HepG2 (cell line): ENCODE measurements around the gene LHX5. TPM values are rescaled to one million over a fixed set of nuclear protein-coding genes. Genes with fewer than 3 reads are reported as not detected.

Experiments
- BCL6 ChIP-seq: IDR thresholded peaks from 2 replicates; pipeline ENCODE4 v1.6.1; 2016; ENCODE audit warnings: missing genetic modification reagents, missing compliant biosample characterization
- FIP1L1 ChIP-seq: fragments of 200-400 bp; formaldehyde crosslinking; IDR thresholded peaks from 2 replicates; pipeline ENCODE4 v1.6.1; 2018; ENCODE audit warnings: low read depth, mild to moderate bottlenecking, low read length, moderate library complexity, borderline replicate concordance; ENCODE audit not compliant: insufficient read depth
- GATAD2A ChIP-seq: IDR thresholded peaks from 2 replicates; pipeline ENCODE4 v1.6.1; 2016
- HES4 ChIP-seq: sonication (generic); formaldehyde crosslinking; IDR thresholded peaks from 2 replicates; pipeline ENCODE4 v1.9.0; 2021; ENCODE audit warnings: mild to moderate bottlenecking, missing genetic modification reagents, borderline replicate concordance
- ISL2 ChIP-seq: sonication (generic); formaldehyde crosslinking; IDR thresholded peaks from 2 replicates; pipeline ENCODE4 v1.5.0; 2020; ENCODE audit warnings: missing genetic modification reagents
- KAT8 ChIP-seq: IDR thresholded peaks from 2 replicates; pipeline ENCODE4 v1.6.1; 2016; ENCODE audit warnings: missing genetic modification reagents, missing compliant biosample characterization
- MTF1 ChIP-seq: sonication (generic); formaldehyde crosslinking; IDR thresholded peaks from 2 replicates; pipeline ENCODE4 v1.5.0; 2020; ENCODE audit warnings: missing genetic modification reagents
- NR2F2 ChIP-seq: IDR thresholded peaks from 2 replicates; pipeline ENCODE4 v1.6.1; 2012; ENCODE audit warnings: low read depth, inconsistent platforms, borderline replicate concordance
- PHF21A ChIP-seq: sonication (generic); formaldehyde crosslinking; IDR thresholded peaks from 2 replicates; pipeline ENCODE4 v1.5.0; 2020; ENCODE audit warnings: mild to moderate bottlenecking, missing genetic modification reagents
- PITX1 ChIP-seq: sonication (generic); formaldehyde crosslinking; IDR thresholded peaks from 2 replicates; pipeline ENCODE4 v1.5.1; 2020; ENCODE audit warnings: mild to moderate bottlenecking, missing genetic modification reagents
- RAD21 ChIP-seq: fragments of 450-650 bp; formaldehyde crosslinking; IDR thresholded peaks from 2 replicates; pipeline ENCODE4 v1.5.0; 2020; ENCODE audit warnings: mild to moderate bottlenecking
- RBAK ChIP-seq: sonication (generic); formaldehyde crosslinking; IDR thresholded peaks from 2 replicates; pipeline ENCODE4 v1.5.1; 2020; ENCODE audit warnings: mild to moderate bottlenecking, missing genetic modification reagents
- REL ChIP-seq: sonication (generic); formaldehyde crosslinking; conservative IDR thresholded peaks from 2 replicates; pipeline ENCODE4 v1.8.0; 2022; ENCODE audit warnings: mild to moderate bottlenecking, missing genetic modification reagents, moderate library complexity
- RNF2 ChIP-seq: fragments of 450-650 bp; conservative IDR thresholded peaks from 2 replicates; pipeline ENCODE4 v1.6.1; 2016; ENCODE audit warnings: low read depth
- SIN3B ChIP-seq: fragments of 150-350 bp; IDR thresholded peaks from 2 replicates; pipeline ENCODE4 v1.6.1; 2014; ENCODE audit warnings: low read length
- ZMYM2 ChIP-seq: sonication (generic); formaldehyde crosslinking; IDR thresholded peaks from 2 replicates; pipeline ENCODE4 v1.8.0; 2022; ENCODE audit warnings: mild to moderate bottlenecking, missing genetic modification reagents
- ZNF224 ChIP-seq: sonication (generic); formaldehyde crosslinking; IDR thresholded peaks from 2 replicates; pipeline ENCODE4 v1.5.0; 2020; ENCODE audit warnings: mild to moderate bottlenecking, missing genetic modification reagents
- ZNF235 ChIP-seq: sonication (generic); formaldehyde crosslinking; IDR thresholded peaks from 2 replicates; pipeline ENCODE4 v1.8.1; 2023; ENCODE audit warnings: mild to moderate bottlenecking, missing genetic modification reagents, borderline replicate concordance
- ZNF337 ChIP-seq: sonication (generic); formaldehyde crosslinking; IDR thresholded peaks from 2 replicates; pipeline ENCODE4 v1.5.1; 2020; ENCODE audit warnings: missing genetic modification reagents, low read depth, mild to moderate bottlenecking, borderline replicate concordance
- ZNF558 ChIP-seq: sonication (generic); formaldehyde crosslinking; IDR thresholded peaks from 2 replicates; pipeline ENCODE4 v1.9.0; 2022; ENCODE audit warnings: mild to moderate bottlenecking, missing genetic modification reagents, borderline replicate concordance
- ZNF720 ChIP-seq: sonication (generic); formaldehyde crosslinking; IDR thresholded peaks from 2 replicates; pipeline ENCODE4 v1.4.0; 2020; ENCODE audit warnings: missing genetic modification reagents
- polyA plus RNA-seq, 8 experiments: library from polyadenylated mRNA; depleted of rRNA in 3 of 8; stranded (reverse) in 7 of 8; unstranded in 1 of 8; fragments of >200 nt; fragmentation: Illumina TruSeq in 4 of 8; extraction: Trizol in 4 of 8; gene quantifications; 2 replicates each; pipeline versions ENCODE4 v1.2.1 to v1.2.3, GENCODE V29; 2011 to 2016; ENCODE audit warnings: low read depth in 4 of 8, missing spikeins in 1 of 8, mixed read lengths in 1 of 8; ENCODE audit not compliant: insufficient read depth in 1 of 8
- total RNA-seq, 5 experiments: library from RNA; depleted of rRNA; stranded (reverse); fragments of >200 nt; fragmentation: Illumina TruSeq; extraction: Trizol; gene quantifications; 2 replicates each; pipeline ENCODE4 v1.2.3, GENCODE V29; 2016; ENCODE audit warnings: low read depth in 1 of 5
- TF ChIP-seq, protein P1 (sequence below): sonication (generic); formaldehyde crosslinking; IDR thresholded peaks from 2 replicates; pipeline ENCODE4 v1.4.0; 2020; ENCODE audit warnings: low read depth, missing genetic modification reagents
- TF ChIP-seq, protein P2 (sequence below): sonication (generic); formaldehyde crosslinking; IDR thresholded peaks from 2 replicates; pipeline ENCODE4 v1.4.0; 2020; ENCODE audit warnings: mild to moderate bottlenecking, missing genetic modification reagents
- TF ChIP-seq, protein P3 (sequence below): sonication (generic); formaldehyde crosslinking; IDR thresholded peaks from 2 replicates; pipeline ENCODE4 v1.9.0; 2022; ENCODE audit warnings: missing genetic modification reagents, mild to moderate bottlenecking, borderline replicate concordance

Gene LHX5
- total and polyA plus RNA-seq, 2 of the 13 experiments (the other 11 are each of a cell fraction or from before 2014, with no cell fraction given): not detected

DNA sequence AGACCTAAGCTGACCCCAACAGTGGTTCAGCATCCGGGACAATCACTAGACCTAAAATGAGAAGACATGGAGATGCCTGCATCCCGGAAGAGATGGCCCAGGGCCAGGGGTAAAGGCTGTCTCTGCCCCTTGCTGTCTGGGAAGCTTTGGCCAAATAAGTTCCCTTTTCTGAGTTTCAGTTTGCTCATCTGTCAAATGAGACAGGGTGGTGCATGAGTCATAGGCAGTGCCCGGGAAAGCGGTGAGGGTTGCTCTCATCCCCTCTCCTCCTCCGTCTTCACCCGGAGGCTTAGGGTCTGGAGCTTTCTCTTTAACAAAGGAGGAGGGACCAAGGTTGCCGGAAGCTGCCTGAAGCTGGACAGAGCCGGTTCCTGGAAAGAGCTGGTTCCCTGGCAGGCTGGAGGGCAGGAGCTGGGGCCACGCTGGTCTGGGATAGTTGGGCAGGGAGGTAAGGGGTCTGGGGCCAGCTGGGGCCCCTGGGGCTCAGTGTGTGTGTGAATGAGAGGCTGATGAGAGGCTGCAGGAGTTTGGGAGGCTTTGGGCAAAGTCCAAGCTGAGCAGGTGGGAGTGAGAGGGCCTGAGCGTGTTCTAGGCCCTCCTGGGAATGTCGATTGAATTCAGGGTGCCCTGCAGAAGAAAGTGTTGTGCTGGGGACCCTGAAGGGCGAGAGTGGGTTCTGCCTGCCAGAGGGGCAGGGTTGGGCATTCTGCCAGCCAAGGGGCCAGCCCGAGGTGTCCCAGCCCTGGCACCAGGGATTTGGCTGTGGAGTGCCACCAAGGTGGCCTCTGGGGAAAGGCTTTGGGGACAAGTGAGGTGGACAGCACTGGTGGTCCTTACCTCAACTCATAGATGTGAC lies 49.4 kb downstream of the LHX5 start, which contains the start of gene SDSL (continued):
- TF ChIP-seq, protein P1, sequence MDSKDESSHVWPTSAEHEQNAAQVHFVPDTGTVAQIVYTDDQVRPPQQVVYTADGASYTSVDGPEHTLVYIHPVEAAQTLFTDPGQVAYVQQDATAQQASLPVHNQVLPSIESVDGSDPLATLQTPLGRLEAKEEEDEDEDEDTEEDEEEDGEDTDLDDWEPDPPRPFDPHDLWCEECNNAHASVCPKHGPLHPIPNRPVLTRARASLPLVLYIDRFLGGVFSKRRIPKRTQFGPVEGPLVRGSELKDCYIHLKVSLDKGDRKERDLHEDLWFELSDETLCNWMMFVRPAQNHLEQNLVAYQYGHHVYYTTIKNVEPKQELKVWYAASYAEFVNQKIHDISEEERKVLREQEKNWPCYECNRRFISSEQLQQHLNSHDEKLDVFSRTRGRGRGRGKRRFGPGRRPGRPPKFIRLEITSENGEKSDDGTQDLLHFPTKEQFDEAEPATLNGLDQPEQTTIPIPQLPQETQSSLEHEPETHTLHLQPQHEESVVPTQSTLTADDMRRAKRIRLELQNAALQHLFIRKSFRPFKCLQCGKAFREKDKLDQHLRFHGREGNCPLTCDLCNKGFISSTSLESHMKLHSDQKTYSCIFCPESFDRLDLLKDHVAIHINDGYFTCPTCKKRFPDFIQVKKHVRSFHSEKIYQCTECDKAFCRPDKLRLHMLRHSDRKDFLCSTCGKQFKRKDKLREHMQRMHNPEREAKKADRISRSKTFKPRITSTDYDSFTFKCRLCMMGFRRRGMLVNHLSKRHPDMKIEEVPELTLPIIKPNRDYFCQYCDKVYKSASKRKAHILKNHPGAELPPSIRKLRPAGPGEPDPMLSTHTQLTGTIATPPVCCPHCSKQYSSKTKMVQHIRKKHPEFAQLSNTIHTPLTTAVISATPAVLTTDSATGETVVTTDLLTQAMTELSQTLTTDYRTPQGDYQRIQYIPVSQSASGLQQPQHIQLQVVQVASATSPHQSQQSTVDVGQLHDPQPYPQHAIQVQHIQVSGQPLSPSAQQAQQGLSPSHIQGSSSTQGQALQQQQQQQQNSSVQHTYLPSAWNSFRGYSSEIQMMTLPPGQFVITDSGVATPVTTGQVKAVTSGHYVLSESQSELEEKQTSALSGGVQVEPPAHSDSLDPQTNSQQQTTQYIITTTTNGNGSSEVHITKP (CRISPR knock-in tag): 0 out of 2 replicates have a peak, but pooled peaks have one; percentile 25
- TF ChIP-seq, protein P2, sequence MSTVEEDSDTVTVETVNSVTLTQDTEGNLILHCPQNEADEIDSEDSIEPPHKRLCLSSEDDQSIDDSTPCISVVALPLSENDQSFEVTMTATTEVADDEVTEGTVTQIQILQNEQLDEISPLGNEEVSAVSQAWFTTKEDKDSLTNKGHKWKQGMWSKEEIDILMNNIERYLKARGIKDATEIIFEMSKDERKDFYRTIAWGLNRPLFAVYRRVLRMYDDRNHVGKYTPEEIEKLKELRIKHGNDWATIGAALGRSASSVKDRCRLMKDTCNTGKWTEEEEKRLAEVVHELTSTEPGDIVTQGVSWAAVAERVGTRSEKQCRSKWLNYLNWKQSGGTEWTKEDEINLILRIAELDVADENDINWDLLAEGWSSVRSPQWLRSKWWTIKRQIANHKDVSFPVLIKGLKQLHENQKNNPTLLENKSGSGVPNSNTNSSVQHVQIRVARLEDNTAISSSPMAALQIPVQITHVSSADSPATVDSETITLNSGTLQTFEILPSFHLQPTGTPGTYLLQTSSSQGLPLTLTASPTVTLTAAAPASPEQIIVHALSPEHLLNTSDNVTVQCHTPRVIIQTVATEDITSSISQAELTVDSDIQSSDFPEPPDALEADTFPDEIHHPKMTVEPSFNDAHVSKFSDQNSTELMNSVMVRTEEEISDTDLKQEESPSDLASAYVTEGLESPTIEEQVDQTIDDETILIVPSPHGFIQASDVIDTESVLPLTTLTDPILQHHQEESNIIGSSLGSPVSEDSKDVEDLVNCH (CRISPR knock-in tag): no peak
- TF ChIP-seq ZNF337 (CRISPR knock-in tag) (no peak), SIN3B (no peak), RAD21 (no peak), REL (CRISPR knock-in tag) (no peak), NR2F2 (no peak), FIP1L1 (no peak), KAT8 (CRISPR knock-in tag) (peak; percentile 72), PHF21A (CRISPR knock-in tag) (no peak), ZNF224 (CRISPR knock-in tag) (no peak), MTF1 (CRISPR knock-in tag) (no peak), PITX1 (CRISPR knock-in tag) (no peak), ZMYM2 (CRISPR knock-in tag) (no peak), GATAD2A (CRISPR knock-in tag) (no peak), RNF2 (no peak), BCL6 (CRISPR knock-in tag) (peak; percentile 96), ISL2 (CRISPR knock-in tag) (no peak), ZNF558 (no peak), HES4 (CRISPR knock-in tag) (no peak), ZNF720 (no peak), ZNF235 (no peak), RBAK (CRISPR knock-in tag) (no peak)
- TF ChIP-seq, protein P3, sequence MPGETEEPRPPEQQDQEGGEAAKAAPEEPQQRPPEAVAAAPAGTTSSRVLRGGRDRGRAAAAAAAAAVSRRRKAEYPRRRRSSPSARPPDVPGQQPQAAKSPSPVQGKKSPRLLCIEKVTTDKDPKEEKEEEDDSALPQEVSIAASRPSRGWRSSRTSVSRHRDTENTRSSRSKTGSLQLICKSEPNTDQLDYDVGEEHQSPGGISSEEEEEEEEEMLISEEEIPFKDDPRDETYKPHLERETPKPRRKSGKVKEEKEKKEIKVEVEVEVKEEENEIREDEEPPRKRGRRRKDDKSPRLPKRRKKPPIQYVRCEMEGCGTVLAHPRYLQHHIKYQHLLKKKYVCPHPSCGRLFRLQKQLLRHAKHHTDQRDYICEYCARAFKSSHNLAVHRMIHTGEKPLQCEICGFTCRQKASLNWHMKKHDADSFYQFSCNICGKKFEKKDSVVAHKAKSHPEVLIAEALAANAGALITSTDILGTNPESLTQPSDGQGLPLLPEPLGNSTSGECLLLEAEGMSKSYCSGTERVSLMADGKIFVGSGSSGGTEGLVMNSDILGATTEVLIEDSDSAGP (CRISPR knock-in tag): peak; percentile 99
